Activated B cell treated with CpG ODN at 0.5 μM for 24 hours (primary cell): ENCODE data around the gene CD84. TPM values are rescaled to one million over a fixed set of nuclear protein-coding genes. Genes with fewer than 3 reads are reported as not detected.
"Not testable (repeated sequence)": the region's sequence is repeated elsewhere in the genome, so short reads cannot be mapped to it uniquely, and the experiment has no call there.

Experiments used
- ATAC-seq: fragments of 200-7000 bp; cut with Tn5 transposase; one replicate; pipeline ENCODE4 v1.10.0; 2021; ENCODE audit warnings: low read depth, mild to moderate bottlenecking, moderate library complexity
- CTCF ChIA-PET: fragments of 350-600 bp; sonication (Branson Sonifier 250); formaldehyde crosslinking; loops from one replicate; lab custom pipeline; 2021; ENCODE audit warnings: antibody characterized with exemption; lab: Charles Lee
- POLR2A ChIA-PET: fragments of 350-600 bp; sonication (Branson Sonifier 250); formaldehyde crosslinking; loops from one replicate; lab custom pipeline; 2021; ENCODE audit warnings: antibody characterized with exemption; lab: Charles Lee
- DNase-seq: peaks from one replicate; pipeline ENCODE4 v3.0.0; 2022
- H3K27ac Mint-ChIP-seq: one replicate; pipeline ENCODE4 v1.8.0; 2020; ENCODE audit warnings: mixed read lengths
- H3K27me3 Mint-ChIP-seq: one replicate; pipeline ENCODE4 v1.8.0; 2021; ENCODE audit warnings: mixed read lengths
- H3K36me3 Mint-ChIP-seq: one replicate; pipeline ENCODE4 v1.8.0; 2021; ENCODE audit warnings: low read depth, mixed read lengths
- H3K4me1 Mint-ChIP-seq: one replicate; pipeline ENCODE4 v1.8.0; 2021; ENCODE audit warnings: mixed read lengths
- H3K4me3 Mint-ChIP-seq: one replicate; pipeline ENCODE4 v1.8.0; 2020; ENCODE audit warnings: mild to moderate bottlenecking, mixed read lengths
- H3K9me3 Mint-ChIP-seq: one replicate; pipeline ENCODE4 v1.8.0; 2020; ENCODE audit warnings: mixed read lengths
- CTCF ChIP-seq: fragments of 200-600 bp; IDR thresholded peaks from one replicate; pipeline ENCODE4 v1.8.0; 2022; ENCODE audit warnings: antibody characterized with exemption, mild to moderate bottlenecking
- intact Hi-C: fragments of 100-400 bp; cut with micrococcal nuclease; formaldehyde crosslinking; loops from one replicate; pipeline ENCODE4 v1.15.1; 2024
- total RNA-seq: library from RNA; stranded (reverse); gene quantifications from 2 replicates; pipeline ENCODE4 v1.2.3, GENCODE V29; 2022

The CD84 gene
- total RNA-seq, 1 donor from 2014 or later, result 65.5 TPM

- DNase-seq, result no peak
- POLR2A ChIA-PET, result interaction anchor here (0.6 kb wide), 1 partner anchor 361 kb away, joined by 5 read pairs; no protein-coding TSS in a partner anchor
- no peaks in the 10 kb centered on the region for H3K27me3 Mint-ChIP-seq
- H3K36me3 Mint-ChIP-seq, result peaks cover 89% of the 10 kb centered on the region
- no peak overlapping the region for H3K4me3 Mint-ChIP-seq
- H3K4me1 Mint-ChIP-seq, result peaks cover 76% of the 10 kb centered on the region
- ATAC-seq, result no peak
- intact Hi-C loops, result loop anchor here (2.0 kb wide), 1 partner anchor 14 kb away; no protein-coding TSS in a partner anchor
- peaks cover 10% of the 10 kb centered on the region for H3K9me3 Mint-ChIP-seq
- no peak for TF ChIP-seq CTCF
- H3K27ac Mint-ChIP-seq, result peak overlapping the region; percentile 68
- CTCF ChIA-PET, result interaction anchor here (0.8 kb wide), 1 partner anchor 74 kb away, joined by 3 read pairs; no protein-coding TSS in a partner anchor
Measured at GRCh38 chr1:160503087-160503486, 76.2 kb downstream of the CD84 start.

GRCh38 chr1:160500321-160500990 lies 78.8 kb downstream of the CD84 start:
- no peak for ATAC-seq
- Mint-ChIP-seq H3K36me3 (peaks cover 72% of the 10 kb centered on the region), H3K9me3 (no peaks in the 10 kb centered on the region), H3K4me1 (peaks cover 83% of the 10 kb centered on the region), H3K27me3 (no peaks in the 10 kb centered on the region), H3K27ac (peak overlapping the region; percentile 54), H3K4me3 (no peak overlapping the region)
- CTCF ChIA-PET, result interaction anchor here (1.0 kb wide), 1 partner anchor 106 kb away, joined by 4 read pairs; no protein-coding TSS in a partner anchor
- intact Hi-C loops, result loop anchor here (2.0 kb wide), 1 partner anchor 20 kb away; no protein-coding TSS in a partner anchor
- POLR2A ChIA-PET, result interaction anchor here (0.5 to 1.3 kb wide), 4 partner anchors 11 to 57 kb away, joined by 3 read pairs; no protein-coding TSS in a partner anchor
- DNase-seq, result no peak
- TF ChIP-seq CTCF, result no peak

- ATAC-seq (no peak), DNase-seq (no peak)
- no peak overlapping the region for H3K4me3 Mint-ChIP-seq
- H3K9me3 Mint-ChIP-seq, result no peaks in the 10 kb centered on the region
- peaks cover 82% of the 10 kb centered on the region for H3K4me1 Mint-ChIP-seq
- peaks cover 65% of the 10 kb centered on the region for H3K36me3 Mint-ChIP-seq
- TF ChIP-seq CTCF, result no peak
- peak overlapping the region; percentile 54 for H3K27ac Mint-ChIP-seq
- CTCF ChIA-PET, result interaction anchor here (0.6 to 1.7 kb wide), 2 partner anchors 11 to 113 kb away, joined by 3 to 4 read pairs; no protein-coding TSS in a partner anchor
- intact Hi-C loops, result loop anchor here (2.0 kb wide), 1 partner anchor 21 kb away; no protein-coding TSS in a partner anchor
- POLR2A ChIA-PET, result interaction anchor here (0.7 to 1.2 kb wide), 3 partner anchors 45 to 59 kb away, joined by 3 to 4 read pairs (median 3); no protein-coding TSS in a partner anchor
- no peaks in the 10 kb centered on the region for H3K27me3 Mint-ChIP-seq
Measured at GRCh38 chr1:160499631-160500030, 79.7 kb downstream of the CD84 start.

- POLR2A ChIA-PET, result interaction anchor here (0.9 kb wide), 1 partner anchor 10 kb away, joined by 3 read pairs; no protein-coding TSS in a partner anchor
- H3K27me3 Mint-ChIP-seq, H3K9me3 Mint-ChIP-seq, DNase-seq, H3K4me3 Mint-ChIP-seq, ATAC-seq, intact Hi-C loops: not testable (repeated sequence)
- Mint-ChIP-seq H3K36me3 (peaks cover 56% of the 10 kb centered on the region), H3K4me1 (peaks cover 74% of the 10 kb centered on the region), H3K27ac (peak overlapping the region; percentile 53)
- CTCF ChIA-PET, result interaction anchor here (1.7 kb wide), 1 partner anchor 13 kb away, joined by 4 read pairs; no protein-coding TSS in a partner anchor
Measured at GRCh38 chr1:160498301-160499065, 80.8 kb downstream of the CD84 start.

- intact Hi-C loops, result no loop called here
- ChIA-PET POLR2A (no interaction called here), CTCF (no interaction called here)
- peak overlapping the region; percentile 65 for H3K27ac Mint-ChIP-seq
- no peak for TF ChIP-seq CTCF
- H3K9me3 Mint-ChIP-seq, result no peaks in the 10 kb centered on the region
- peaks cover 54% of the 10 kb centered on the region for H3K4me1 Mint-ChIP-seq
- H3K36me3 Mint-ChIP-seq, result peaks cover 37% of the 10 kb centered on the region
- no peak overlapping the region for H3K4me3 Mint-ChIP-seq
- ATAC-seq (no peak), DNase-seq (no peak)
- no peaks in the 10 kb centered on the region for H3K27me3 Mint-ChIP-seq
Measured at GRCh38 chr1:160496334-160496733, 83.0 kb downstream of the CD84 start.
